ENCODE results near the gene MBNL1.
"Not testable (repeated sequence)": the region's sequence is repeated elsewhere in the genome, so short reads cannot be mapped to it uniquely, and the experiment has no call there.

The MBNL1 gene

DNA sequence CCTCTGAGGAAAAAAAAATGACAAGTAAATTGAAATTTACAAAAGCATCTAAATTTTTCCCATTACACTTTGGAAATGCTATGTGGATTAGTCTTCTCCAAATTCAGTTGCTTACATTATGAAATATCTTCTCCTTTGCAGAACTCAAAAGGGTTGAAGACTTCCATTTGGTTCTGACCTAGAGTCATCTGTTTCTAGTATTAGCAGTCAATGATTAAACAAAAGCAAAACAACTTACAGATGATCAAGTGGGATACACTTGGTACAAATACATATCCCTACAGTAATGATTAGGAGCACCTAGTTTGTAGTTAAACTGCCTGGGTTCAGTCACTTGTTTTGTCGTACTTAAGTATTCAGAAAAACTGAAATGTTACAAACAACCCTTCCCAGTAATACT lies 136.2 kb downstream of the MBNL1 start:
- no peak for DNase-seq (ENCODE audit: low spot score)

- no peak for DNase-seq (ENCODE audit: low spot score)
Measured at GRCh38 chr3:152405915-152406802, 137.4 kb downstream of the MBNL1 start.

- DNase-seq (ENCODE audit: low spot score): no peak
Measured at GRCh38 chr3:152413240-152413639, 144.5 kb downstream of the MBNL1 start.

DNA sequence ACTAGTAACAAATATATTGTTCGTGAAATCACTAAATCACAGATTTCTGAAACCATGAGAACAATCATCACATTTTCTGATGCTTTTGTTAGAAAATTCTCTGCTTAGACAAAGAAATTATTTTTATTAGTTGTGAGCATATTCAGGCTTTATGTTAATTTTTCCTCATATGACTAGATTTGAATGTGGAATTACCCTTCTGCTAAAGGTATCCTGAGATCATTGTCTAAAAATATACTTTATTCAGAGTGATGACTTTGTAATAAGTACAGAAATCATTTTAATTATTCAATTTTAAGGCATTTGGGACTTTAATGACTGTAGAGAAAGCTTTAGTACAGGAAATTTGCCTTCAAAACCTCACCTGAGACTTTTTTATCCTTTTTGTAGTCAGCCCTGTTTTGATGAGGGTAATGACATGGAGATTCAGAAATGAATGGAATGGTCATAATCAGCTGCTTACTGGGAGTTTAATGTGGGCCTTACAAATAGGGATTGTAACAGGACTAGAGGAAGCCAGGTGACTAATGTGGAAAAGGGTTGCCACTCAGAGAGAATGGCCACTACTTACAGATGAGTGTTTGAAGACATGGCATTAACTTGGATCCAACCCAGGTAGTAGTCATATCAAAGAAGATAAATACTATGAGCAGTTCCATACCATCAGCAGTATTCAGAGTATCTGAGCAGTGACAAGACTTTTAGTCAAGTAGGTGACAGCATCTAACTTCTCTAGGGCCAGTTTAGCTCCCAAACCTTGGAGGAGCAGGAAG lies 148.3 kb downstream of the MBNL1 start:
- no peak for DNase-seq (ENCODE audit: low spot score)

DNA sequence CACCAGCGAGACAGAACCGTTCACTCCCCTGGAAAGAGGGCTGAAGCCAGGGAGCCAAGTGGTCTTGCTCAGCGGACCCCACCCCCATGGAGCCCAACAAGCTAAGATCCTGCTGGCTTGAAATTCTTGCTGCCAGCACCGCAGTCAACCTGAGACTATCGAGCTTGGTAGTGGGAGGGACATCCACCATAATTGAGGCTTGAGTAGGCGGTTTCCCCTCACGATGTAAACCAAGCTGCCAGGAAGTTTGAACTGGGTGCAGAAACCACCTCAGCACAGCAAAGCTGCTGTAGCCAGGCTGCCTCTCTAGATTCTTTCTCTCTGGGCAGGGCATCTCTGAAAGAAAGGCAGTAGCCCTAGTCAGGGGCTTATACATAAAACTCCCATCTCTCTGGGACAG lies 151.0 kb downstream of the MBNL1 start:
- DNase-seq (ENCODE audit: low spot score): no peak

- DNase-seq (ENCODE audit: low spot score): no peak
Measured at GRCh38 chr3:152421162-152421561, 152.4 kb downstream of the MBNL1 start.

DNA sequence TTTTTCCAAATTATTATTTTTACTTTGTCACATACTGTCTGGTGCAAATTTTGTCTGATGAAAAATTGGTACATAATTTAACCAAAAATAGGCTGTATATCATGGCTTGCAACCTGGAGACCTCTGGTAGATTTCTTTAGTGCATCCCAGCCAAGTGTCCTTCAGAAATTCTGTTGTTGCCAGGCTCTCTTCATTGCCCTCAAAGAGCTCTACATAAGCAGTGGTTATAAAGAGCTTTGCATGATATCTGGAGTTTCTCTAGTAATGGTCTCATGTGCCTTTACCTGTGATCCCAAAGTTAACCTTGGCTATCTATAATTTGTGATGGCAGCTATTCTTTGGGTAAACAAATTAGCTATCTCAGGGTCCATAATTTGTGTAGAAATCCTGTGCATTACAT lies 157.7 kb downstream of the MBNL1 start:
- DNase-seq (ENCODE audit: low spot score): no peak

- DNase-seq (ENCODE audit: low spot score): no peak
Measured at GRCh38 chr3:152428577-152428976, 159.8 kb downstream of the MBNL1 start.

DNA sequence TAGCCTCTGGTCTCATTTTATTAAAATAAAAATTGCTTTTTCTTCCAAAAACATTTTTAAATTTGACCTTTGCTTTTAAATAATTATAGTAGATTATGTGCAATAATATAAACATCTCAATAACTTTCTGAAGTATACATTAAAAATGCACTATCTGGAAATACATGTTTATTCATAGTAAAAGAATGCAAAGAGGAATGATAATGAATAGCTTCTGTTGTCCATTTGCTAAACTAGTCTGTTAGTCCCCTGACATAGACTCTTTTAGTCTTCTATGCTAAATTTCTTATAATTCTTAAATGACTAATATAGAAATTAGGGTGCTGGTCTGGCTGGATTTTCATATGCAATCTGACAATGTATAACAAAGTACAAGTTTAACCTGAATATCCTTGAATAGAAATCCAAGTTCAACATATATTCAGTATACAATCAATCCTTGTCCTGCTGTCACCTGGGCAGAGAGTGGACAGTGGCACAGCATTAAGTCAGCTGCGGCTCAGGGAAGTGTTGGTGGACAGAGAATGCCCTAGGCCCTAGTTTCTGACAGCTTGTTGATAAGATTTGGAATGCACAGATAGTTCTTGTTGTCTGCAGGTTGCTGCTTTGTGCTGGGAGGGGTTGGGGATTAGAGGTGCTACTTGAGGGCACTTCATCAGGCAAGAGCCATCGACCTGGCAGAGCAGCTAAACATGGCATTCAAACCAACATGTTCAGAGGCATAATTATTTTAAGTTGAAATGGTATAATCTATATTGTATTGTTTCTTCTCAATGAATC lies 161.7 kb downstream of the MBNL1 start:
- DNase-seq (ENCODE audit: low spot score): peak; percentile 24

GRCh38 chr3:152434142-152434541 lies 165.4 kb downstream of the MBNL1 start:
- DNase-seq (ENCODE audit: low spot score): no peak

- DNase-seq (ENCODE audit: low spot score): not testable (repeated sequence)
Measured at GRCh38 chr3:152435210-152435609, 166.5 kb downstream of the MBNL1 start.

DNA sequence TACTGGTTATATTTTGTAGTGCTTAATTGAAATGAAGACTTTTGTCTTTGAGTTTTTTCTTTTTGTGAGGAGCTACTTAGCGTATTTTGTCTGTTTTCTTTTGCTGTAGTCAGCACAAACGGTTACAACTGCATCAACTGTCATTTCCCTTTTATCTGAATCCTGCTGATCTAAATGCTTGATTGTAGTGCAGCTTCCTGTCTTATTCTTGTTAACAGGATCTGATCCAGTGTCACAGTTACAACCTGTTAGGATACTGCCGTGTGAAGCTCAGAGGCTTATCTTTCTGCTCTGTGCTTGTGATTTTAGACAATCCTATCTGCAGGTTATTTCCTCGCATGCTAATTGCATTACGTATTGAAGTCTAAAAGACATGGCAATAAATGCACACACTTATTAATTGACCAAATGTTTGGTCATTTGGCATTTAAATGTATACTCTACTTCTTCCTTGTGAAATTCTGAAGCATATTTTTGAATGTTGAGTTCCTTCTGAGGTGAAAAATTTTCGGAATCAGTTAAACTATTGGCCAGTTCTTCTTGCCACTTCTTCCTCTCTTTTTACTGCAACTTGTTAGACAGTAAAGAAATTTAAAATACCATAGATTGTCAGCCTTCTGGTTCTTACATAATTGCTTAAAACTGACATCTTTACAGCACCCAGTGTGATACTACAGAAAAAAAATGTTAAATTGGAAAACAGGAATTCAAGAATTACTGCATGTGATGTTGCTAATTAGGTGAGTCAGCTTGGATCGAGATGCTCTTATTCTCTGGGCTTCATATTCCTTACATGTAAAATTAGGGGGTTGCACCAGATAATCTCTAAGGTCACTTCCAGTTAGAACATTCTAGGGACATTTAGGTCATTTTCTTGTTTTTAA lies 168.2 kb downstream of the MBNL1 start:
- no peak for DNase-seq (ENCODE audit: low spot score)

GRCh38 chr3:152438181-152438580 lies 169.5 kb downstream of the MBNL1 start:
- DNase-seq (ENCODE audit: low spot score): no peak

- DNase-seq (ENCODE audit: low spot score): no peak
Measured at GRCh38 chr3:152438706-152439105, 170.0 kb downstream of the MBNL1 start.

DNA sequence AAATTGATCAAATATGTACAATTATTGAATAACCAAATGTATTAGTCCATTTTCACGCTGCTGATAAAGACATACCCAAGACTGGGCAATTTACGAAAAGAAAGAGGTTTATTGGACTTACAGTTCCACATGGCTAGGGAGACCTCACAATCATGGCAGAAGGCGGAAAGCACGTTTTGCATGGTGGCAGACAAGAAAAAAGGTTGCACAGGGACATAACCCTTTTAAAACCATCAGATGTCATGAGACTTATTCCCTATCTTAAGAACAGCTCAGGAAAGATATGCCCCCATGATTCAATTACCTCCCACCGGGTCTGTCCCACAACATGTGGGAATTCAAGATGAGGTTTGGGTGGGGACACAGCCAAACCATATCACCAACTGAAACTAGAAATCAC lies 171.5 kb downstream of the MBNL1 start:
- not testable (repeated sequence) for DNase-seq (ENCODE audit: low spot score)

- no peak for DNase-seq (ENCODE audit: low spot score)
Measured at GRCh38 chr3:152443212-152444023, 174.7 kb downstream of the MBNL1 start.

DNA sequence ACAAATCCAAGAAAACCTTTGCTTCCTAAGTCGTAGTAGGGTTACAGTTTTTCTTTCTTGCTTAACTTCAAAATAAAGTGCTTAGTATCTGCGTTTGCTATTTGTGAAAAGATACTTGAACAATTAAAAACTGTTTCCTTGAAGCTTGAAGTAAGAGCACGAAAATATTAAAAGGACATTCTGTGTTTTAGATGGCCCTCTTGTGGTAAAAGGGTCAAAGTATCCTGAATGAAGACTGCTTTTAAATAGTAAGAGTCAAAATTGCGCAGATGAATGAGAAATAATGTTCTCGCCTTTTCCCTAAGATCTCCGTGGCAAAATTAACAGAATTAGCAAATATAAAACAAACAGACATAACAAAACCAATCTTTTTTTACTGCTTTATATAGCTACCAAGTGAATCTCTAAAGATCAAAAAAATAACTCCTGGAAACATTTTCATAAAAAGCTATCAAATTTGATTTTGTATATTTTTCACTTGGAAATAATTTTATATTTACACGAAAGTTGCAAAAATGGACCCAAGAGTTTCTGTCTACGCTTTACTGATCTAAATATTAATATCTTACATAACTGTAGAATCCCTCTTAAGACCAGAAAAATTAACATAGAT lies 175.4 kb downstream of the MBNL1 start:
- no peak for DNase-seq (ENCODE audit: low spot score)

GRCh38 chr3:152445212-152445611 lies 176.5 kb downstream of the MBNL1 start:
- DNase-seq (ENCODE audit: low spot score): no peak

DNA sequence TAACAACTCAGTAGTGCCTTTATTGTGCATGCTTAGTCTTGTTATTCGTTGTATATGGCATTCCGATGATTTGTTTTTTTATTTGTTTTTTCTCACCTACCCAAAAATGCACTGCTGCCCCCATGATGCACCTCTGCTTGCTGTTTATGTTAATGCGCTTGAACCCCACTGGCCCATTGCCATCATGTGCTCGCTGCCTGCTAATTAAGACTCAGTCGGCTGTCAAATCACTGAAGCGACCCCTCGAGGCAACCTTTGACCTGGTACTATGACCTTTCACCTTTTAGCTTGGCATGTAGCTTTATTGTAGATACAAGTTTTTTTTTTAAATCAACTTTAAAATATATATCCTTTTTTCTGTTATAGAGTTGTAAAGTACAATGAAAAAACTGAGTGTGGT lies 177.8 kb downstream of the MBNL1 start:
- DNase-seq (ENCODE audit: low spot score): no peak

DNA sequence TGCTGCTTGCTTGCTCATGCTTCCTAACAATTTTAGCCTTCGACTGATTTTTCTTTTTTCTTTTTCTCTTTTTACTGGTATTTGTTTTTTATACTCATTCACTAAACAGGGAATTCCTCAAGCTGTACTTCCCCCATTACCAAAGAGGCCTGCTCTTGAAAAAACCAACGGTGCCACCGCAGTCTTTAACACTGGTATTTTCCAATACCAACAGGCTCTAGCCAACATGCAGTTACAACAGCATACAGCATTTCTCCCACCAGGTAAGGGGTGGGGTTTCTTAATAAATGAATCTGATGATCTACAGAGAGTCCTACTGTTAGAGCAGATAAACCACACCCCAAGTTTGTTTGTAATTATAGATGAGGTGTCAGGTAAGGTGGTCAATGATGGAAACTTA lies 178.8 kb downstream of the MBNL1 start:
- no peak for DNase-seq (ENCODE audit: low spot score)

Measured in D341Med (cell line).